CD4-positive, alpha-beta T cell treated with Interleukin-15 for 4 hours (primary cell): ENCODE data around the gene SDHAF2.
"Not testable (repeated sequence)": the region's sequence is repeated elsewhere in the genome, so short reads cannot be mapped to it uniquely, and the experiment has no call there.

ENCODE experiments used
- DNase-seq: peaks from one replicate; pipeline ENCODE4 v3.0.0-alpha.2; 2020; ENCODE audit warnings: low spot score

Gene SDHAF2

DNA sequence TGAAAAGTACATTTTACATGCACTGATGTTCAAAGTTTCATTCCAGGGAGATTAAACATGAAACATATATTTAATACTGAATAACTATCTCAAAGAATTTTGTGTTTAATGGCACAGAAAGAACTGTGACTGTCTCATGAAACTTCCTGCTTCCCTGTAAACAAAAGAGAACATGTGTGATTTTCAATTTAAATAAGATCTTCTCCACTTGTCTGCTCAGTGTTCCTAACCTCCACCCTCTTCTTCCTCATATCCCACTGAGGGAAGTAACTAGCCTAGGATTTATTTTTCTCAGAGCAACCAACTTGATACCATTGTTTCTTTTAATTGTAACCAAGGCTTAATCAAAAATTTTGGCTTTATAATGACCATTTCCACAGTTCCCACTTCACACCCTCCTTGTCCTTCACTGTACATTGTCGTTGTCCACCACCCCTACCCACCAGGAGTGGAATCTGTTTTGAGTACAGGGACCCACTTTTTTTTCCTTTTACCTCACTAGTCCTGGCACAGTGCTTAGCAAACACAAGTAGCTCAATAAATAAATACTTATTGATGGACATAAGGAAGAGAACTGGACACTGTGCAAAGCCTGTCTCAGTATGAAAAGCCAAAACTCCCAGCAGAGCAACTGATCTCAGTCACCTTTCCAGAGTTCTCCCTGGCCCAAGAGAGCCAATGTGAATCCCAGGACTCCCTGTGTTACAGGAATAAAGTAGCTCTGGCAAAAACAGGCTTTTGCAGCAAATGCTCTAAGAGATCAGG lies 4.4 kb upstream of the SDHAF2 start:
- DNase-seq = no peak

DNA sequence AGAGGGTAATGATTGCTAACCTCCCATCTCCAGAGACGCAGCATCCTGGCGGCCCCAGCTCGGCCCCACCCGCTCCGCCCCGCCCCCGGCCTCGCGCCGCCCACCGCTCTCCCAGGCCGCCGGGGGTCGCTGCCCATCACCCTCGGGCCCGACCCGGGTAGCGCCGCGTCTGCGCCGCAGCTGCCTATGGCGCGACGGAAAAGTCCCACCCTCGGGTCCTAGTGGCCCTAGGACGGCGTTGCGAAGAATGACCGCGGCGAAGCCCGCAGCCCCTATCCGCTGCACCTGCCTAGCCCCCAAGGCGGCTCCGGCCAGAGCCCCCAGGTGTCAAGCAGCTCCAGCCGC lies 606 bp upstream of the SDHAF2 start:
- DNase-seq = peak; percentile 65

DNA sequence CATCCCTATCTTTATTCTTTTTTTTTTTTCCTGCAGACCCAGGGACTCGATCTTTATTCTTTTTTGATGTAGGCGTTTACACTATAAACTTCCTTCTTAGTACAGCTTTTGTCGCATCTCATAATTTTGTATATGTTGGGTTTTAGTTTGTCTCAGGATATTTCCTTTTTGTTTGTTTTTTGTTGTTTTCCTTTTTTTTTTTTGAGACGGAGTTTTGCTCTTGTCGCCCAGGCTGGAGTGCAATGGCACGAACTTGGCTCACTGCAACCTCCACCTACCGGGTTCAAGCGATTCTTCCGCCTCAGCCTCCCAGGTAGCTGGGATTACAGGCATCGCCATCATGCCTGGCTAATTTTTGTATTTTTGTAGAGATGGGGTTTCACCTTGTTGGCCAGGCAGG lies 915 bp downstream of the SDHAF2 start:
- DNase-seq = not testable (repeated sequence)

DNA sequence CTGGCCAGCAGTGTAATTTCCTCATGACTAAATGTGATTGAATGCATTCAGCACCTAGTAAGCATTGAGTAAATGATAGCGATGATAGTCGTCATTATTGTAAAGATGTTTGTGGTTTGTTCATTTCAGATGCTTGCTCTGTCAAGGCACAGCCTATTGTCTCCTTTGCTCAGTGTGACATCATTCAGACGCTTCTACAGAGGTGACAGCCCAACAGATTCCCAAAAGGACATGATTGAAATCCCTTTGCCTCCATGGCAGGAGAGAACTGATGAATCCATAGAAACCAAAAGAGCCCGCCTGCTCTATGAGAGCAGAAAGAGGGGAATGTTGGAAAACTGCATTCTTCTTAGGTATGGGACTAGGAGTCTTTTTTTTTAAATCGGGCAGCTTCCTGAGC lies 7.6 kb downstream of the SDHAF2 start:
- DNase-seq = no peak

DNA sequence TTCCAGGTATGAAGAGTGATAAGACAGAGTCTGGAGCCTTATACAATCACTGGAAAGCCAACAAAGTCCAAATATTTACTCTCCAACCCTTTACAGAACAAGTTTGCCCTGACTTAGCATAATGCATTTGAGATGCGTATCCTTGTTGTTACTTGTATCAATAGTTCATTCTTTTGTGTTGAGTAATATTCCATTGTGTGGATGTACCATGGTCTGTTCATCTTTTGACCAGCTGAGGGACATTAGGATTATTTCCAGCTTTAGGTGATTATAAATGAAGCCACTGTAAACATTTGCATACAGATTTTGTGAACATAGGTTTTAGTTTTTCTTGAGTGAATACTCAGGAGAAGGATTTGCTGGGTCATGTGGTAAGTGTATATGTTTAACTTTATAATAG lies 9.7 kb downstream of the SDHAF2 start:
- DNase-seq = no peak

DNA sequence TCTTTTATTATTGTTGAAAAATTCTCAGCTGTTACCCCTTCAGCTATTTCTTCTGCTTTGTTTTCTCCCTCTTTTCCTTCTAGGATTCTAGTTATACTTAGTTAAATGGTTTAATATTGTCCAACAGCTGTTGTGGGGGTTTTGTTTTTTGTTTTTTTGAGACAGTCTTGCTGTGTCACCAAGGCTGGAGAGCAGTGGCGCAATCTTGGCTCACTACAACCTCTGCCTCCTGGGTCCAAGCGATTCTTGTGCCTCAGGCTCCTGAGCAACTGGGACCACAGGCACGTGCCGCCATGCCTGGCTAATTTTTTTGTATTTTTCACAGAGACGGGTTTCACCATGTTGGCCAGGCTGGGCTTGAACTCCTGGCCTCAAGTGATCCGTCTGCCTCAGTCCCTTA lies 12.7 kb downstream of the SDHAF2 start:
- no peak for DNase-seq

DNA sequence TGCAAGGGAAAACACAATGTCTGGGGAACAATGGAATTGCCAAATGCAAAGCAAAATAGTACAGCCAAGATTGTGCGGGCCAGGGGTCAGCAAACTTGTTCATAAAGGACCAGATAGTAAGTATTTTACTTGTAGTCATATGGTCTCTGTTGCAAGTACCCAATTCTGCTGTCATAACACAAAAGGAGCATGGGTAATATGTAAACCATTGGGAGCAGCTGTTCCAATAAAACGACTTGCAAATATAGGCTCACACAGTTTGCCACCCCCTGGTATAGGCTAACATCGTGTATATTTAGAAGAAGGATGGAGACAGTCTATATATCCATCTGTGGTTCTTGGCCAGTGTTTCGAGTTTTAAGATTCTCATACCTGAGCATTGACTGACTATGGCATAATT lies 15.6 kb downstream of the SDHAF2 start:
- DNase-seq = no peak

DNA sequence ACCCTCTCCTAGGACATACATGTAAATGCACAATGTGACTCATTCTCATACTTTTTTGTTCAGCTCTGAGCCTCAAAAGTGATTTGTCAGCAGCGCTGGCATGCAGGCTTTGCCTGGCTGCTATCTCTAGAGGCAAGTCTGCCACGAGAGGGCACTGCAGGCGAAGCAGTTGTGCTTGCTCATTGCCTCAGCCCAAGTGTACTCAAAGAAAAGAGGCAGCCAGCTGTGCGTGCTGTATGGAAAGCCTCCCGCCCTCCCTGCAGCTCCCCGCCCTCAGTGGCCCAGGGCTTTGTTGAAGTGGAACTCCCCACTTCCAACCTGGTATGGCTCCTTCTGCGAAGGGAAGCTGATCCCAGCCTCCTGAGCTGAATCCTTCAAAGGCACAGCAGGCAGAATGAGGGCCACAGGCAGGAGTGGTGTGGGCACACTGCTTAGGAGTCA lies 16.3 kb downstream of the SDHAF2 start:
- DNase-seq = peak; percentile 50

DNA sequence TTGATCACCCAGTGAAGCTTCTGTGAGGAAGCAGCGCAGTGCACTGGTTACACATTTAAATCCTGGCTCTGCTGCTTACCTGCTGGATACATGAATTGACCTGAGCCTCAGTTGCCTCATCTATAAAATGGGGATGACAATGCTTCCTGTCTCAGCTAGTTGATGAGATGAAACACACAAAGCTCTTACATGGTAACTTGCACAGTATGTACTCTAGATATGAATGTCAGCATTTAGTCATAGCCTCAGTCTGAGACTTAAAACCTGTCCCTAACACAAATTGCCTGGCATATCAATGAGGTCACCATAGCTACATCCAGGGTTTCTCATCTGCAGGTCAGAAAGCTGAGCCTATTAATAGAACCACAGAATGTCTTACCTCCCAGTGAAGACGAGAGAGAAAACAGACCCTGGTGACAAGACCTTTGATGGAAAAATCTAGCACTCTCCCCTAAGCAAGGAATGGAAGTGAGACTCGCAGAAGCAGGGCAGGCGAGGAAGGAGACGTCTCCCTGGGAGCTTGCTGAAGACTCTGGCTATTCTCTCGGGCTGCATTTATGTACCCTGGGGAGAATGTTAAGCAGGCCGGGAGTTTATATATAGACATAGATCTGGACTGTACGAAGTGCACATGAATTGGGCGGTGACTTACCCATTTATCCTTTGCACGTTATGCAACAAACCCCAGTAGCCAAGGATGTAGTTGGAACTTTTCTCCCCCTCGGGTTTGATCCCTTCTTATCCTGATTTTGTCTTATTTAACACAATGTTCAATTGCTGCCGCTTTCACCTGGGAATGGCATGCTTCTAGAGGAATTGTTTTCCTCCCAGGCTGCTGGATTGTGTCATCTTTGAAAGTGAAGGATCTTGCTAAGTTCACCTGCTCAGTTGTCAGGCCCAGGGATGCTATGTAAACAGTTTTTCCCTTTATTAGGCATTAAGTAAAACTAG lies 18.0 kb downstream of the SDHAF2 start:
- no peak for DNase-seq

DNA sequence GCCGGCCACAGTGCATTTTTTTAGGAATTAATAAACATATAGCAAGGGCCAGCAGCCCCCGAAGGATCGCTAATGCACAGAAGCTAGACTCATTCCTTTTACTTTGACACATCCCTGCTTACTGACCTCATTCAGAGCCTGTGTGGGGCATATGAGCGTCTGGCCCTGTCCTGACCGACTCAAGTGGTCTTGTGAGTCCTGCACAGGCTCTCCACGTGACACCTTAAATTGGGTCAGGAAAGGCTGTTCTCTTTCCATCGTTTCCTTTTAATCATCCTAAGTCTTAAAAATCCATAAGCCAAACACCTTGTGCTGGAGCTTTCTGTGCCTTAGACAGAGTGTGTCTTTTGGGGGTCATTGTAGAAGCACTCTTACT lies 18.6 kb downstream of the SDHAF2 start:
- DNase-seq = no peak

DNA sequence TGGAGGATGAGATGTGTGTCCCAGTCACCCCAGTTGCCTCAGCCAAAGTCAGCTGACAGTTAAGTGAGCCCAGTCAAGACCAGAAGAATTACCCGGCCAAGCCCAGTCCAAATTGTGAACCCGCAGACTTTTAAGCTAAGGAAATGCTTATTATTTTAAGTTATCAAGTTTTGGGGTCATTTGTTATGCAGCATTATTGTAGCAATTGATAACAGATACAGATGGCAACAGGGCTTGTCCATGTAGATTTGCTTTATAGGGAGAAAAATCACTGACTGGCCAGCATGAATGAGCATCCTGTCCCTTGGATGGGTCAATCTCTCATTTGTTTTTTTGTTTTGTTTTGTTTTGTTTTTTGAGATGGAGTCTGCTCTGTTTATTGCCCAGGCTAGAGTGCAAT lies 22.9 kb downstream of the SDHAF2 start:
- DNase-seq = no peak

DNA sequence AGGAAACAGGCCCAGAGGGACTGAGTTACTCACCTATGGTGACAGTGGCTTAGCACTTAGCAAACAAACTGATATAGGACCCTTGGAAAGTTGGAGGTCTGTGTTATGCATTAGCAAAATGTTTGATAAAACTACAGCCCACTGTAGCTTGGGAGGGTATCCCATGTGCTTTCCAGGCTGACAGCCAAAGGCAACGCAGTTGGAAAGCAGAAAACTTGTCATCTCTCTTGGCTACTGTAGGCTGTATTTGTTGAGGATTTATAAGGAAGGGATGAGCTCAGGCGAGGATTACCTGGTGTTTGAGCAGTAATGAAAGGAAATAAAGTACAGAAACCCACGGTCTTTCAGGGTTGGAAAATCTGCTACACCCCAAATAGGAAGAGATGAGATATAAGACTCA lies 23.8 kb downstream of the SDHAF2 start:
- no peak for DNase-seq

DNA sequence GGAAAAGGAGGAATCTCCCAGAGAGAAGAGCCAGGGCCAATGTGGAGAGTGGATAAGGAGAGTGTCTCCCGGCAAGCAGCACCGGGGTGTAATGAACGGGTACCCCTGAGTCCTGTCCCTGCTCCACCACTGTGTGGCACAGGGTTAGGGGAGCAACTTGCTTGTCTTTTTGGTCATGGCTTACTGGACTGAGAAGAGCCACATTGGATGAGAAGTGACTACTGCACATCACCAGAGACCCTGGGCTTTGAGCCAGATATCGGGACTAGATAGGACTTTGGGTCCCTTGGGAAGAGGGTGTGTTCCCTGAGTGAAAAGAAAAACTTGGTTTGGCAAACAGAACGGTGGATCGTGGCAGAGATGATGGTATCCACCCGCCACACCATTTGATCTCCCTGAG lies 24.6 kb downstream of the SDHAF2 start:
- no peak for DNase-seq

DNA sequence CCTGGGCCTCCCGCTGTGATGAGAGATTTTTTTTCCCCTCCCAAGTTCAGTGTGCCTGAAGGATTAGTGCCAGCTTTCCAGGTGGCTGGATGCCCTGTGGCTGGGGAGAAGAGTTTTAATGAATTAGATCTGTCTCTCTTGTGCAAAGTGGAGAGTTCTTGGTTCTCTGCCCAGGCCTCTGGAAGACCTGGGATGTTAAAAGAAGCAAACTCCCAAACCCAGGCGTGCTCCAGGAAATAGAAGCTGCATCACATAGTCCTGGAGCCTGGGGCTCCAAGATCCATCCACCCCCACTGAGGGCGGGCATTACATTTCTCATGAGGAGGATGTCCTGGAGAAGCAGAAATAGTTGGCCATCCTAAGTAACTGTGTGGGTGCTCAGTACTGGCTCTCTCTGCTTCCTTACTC lies 30.6 kb downstream of the SDHAF2 start:
- no peak for DNase-seq

DNA sequence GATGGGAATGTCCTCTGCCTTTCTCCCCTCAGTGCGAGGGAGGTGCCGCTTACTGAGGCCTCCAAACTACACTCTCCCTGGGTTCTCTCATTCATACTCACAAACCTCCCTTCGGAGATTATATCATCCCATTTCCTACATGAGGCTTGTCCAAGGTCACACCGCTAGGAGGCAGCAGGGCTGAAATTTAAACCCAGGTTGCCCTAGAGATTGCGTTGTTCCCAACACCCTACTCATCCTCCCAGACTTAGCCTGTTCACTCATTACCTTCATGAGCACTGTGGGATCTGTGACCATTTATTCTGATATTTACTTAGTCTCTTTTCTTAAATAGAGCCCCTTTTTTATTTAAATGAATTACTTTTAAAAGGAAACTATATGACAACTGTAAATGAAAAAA lies 31.1 kb downstream of the SDHAF2 start:
- no peak for DNase-seq

DNA sequence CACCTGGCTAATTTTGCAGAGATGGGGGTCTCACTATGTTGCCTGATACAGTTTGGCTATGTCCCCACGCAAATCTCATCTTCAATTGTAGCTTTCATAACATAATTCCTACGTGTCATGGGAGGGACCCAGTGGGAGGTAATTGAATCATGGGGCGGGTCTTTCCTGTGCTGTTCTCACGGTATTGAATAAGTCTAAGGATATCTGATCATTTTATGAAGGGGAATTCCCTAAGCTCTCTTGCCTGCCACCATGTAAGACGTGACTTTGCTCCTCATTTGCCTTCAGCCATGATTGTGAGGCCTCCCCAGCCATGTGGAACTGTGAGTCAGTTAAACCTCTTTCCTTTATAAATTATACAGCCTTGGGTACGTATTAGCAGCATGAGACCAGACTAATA lies 37.7 kb downstream of the SDHAF2 start:
- not testable (repeated sequence) for DNase-seq

DNA sequence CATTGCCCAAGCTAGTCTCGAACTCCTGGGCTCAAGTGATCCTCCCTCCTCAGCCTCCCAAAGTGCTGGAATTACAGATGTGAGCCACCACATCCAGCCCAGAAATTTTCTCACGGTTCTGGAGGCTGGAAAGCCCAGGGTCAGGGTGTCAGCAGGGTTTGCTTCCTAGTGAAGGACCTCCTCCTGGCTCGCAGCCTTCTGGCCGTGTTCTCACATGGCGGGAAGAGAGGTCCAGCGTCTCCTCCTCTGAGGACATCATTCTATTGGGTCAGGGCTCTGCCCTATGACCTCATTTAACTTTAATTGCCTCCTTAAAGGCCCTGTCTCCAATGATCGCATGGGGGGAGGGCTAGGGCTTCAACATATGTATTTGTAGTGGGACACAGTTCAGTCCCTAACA lies 38.1 kb downstream of the SDHAF2 start:
- no peak for DNase-seq

DNA sequence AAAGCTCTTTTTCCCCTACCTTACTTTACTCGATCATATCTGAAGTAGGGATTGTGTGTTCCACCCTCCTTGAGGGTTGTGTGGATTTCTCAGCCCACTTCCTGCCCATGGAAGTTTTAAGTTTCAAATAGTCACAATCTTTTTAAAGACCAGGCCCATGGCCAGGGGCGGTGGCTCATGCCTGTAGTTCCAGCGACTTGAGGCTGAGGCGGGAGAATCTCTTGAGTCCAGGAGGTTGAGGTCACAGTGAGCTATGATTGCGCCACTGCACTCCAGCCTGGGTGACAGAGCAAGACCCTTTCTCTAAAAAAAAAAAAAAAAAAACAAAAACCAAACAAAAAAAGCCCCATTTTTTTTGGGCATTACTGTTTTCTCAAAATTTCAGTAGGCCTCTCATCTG lies 42.4 kb downstream of the SDHAF2 start:
- no peak for DNase-seq

DNA sequence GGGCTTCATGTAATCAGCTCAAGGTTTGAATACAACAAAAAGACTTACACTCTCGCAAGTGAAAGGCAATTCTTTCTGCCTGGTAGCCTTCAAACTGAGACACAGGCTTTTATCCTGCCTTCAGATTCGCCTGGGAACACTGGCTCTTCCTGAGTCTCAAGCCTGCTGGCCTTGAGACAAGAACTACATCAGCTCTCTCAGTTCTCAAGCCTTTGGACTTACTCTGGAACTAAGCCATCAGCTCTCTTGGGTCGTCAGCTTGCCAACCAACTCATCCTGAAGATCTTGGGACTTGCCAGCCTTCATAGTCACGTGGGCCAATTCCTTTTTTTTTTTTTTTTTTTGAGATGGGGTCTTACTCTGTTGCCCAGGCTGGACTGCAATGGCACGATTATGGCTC lies 42.9 kb downstream of the SDHAF2 start:
- no peak for DNase-seq

DNA sequence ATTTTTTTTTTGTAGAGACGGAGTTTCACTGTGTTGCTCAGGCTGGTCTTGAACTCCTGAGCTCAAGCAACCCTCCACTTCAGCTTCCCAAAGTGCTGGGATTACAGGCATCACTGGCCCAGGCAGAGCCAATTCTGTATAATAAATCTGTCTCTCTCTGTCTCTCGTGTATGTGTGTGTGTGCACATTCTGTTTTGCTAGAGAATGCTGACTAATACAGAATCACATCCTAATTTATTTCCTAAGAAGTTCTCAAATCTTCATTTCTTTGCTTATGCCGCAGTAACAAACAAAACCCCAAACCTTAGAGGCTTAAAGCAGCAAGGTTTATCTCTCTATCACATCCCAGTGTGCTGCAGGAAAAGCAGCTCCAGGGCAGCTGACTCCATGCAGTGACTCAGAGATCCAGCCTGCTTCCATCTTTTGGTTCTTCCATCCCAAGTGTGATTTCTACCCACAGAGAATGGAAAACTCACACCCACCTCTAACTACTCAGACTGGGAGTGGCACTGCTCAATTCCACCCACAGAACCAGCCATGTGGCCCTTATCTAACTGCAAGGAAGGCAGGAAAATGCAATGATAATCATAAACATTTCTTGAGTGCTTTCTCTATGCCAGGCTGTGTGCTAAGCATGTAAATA lies 43.6 kb downstream of the SDHAF2 start:
- no peak for DNase-seq

DNA sequence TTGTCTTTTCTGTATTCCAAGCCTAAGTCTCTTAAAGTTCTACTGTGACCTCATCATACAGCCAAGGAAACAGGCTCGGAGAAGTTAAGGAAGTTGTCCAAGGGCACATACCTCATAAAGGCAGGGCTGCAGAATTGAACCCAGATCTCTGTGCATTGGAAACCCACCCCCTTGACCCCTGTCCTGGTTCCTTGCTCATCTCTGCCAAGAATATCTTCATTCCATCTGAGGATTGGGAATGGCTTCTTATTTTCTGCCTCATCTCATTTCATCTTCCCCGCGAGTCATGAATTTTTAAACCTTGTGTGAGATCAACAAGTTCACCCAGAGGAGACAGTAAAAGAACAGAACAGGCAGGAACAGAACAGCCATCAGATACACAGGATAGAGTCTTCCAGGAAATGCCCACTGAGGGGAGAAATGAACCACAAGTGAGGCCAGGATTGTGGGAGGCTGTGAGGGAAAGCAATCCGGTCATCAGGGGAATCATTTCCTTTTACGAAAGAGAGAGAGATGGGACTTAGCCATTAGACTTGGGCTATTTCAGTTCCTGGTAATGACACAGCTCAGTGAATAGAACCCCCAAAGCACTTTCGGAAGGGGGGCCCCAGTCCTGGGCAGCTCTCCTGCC lies 44.2 kb downstream of the SDHAF2 start:
- DNase-seq = no peak

DNA sequence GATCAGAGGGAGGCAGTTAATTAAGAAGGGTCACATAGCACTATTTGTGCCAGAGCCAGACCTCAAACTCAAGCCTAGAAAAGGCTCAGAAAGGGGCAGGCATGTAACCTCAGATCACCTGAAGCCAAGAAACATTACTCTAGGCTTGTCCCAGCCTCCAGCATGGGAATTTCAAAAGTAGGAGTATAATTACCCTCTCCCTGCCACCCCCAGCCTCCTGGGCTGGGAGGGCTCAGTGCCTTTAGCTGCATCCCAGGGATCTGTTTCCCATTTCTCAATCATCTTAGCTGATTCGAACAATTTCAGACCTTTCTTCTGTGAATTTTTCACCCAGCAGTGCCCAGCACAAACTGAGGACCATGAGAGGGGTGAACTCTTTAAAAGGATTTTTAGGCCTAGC lies 45.5 kb downstream of the SDHAF2 start:
- no peak for DNase-seq

DNA sequence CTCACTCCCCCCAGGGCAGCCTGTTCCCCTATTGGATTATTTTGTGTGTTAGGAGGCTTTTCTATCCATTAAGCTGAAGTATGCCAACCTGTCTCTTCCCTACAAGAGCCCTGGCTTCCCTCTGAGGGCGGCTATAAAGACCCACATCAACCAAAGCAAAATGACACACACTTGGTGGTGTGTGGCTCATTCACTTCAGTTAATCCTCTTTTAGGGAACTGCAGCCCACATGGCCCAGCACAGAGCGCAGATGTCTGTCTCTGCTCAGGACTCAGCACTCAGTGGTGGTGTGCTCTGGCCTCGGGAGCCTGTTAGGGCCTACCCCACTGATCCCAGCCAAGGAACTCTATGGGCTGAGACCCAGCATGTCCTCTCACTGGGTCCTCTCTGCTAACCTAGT lies 46.4 kb downstream of the SDHAF2 start:
- DNase-seq = no peak
